ENCODE data around the gene EPHB1.
"Not testable (repeated sequence)": the region's sequence is repeated elsewhere in the genome, so short reads cannot be mapped to it uniquely, and the experiment has no call there.

EPHB1 gene

GRCh38 chr3:134952371-134952770, 157.3 kb downstream of the EPHB1 start:
- DNase-seq (ENCODE audit: low read depth in 2 of 2): no peak

GRCh38 chr3:134955874-134956273, 160.8 kb downstream of the EPHB1 start:
- DNase-seq (ENCODE audit: low read depth in 2 of 2): no peak

GRCh38 chr3:134956395-134956794, 161.3 kb downstream of the EPHB1 start:
- DNase-seq (ENCODE audit: low read depth in 2 of 2): no peak

GRCh38 chr3:134956844-134957243, 161.8 kb downstream of the EPHB1 start:
- DNase-seq (ENCODE audit: low read depth in 2 of 2): no peak

GRCh38 chr3:134959516-134959915, 164.5 kb downstream of the EPHB1 start:
- DNase-seq (ENCODE audit: low read depth in 2 of 2): no peak

GRCh38 chr3:134964226-134964625, 169.2 kb downstream of the EPHB1 start:
- DNase-seq (ENCODE audit: low read depth in 2 of 2): no peak

- DNase-seq (ENCODE audit: low read depth in 2 of 2): no peak
Measured at GRCh38 chr3:134965865-134966481, 170.9 kb downstream of the EPHB1 start.

- DNase-seq (ENCODE audit: low read depth in 2 of 2): no peak
Measured at GRCh38 chr3:134970895-134971294, 175.8 kb downstream of the EPHB1 start.

GRCh38 chr3:134971306-134971705, 176.2 kb downstream of the EPHB1 start:
- no peak for DNase-seq (ENCODE audit: low read depth in 2 of 2)

- not testable (repeated sequence) for DNase-seq (ENCODE audit: low read depth in 2 of 2)
Measured at GRCh38 chr3:134971907-134972306, 176.8 kb downstream of the EPHB1 start.

- no peak for DNase-seq (ENCODE audit: low read depth in 2 of 2)
Measured at GRCh38 chr3:134972836-134973455, 177.9 kb downstream of the EPHB1 start.

- no peak for DNase-seq (ENCODE audit: low read depth in 2 of 2)
Measured at GRCh38 chr3:134974624-134975023, 179.6 kb downstream of the EPHB1 start.

GRCh38 chr3:134976948-134977347, 181.9 kb downstream of the EPHB1 start:
- DNase-seq (ENCODE audit: low read depth in 2 of 2): no peak

- DNase-seq (ENCODE audit: low read depth in 2 of 2): no peak
Measured at GRCh38 chr3:134978658-134979057, 183.6 kb downstream of the EPHB1 start.

- no peak for DNase-seq (ENCODE audit: low read depth in 2 of 2)
Measured at GRCh38 chr3:134985864-134986715, 191.0 kb downstream of the EPHB1 start.

GRCh38 chr3:134988666-134989065, 193.6 kb downstream of the EPHB1 start:
- no peak for DNase-seq (ENCODE audit: low read depth in 2 of 2)

- DNase-seq (ENCODE audit: low read depth in 2 of 2): no peak
Measured at GRCh38 chr3:134991003-134991402, 195.9 kb downstream of the EPHB1 start.

GRCh38 chr3:134991472-134992010, 196.5 kb downstream of the EPHB1 start:
- no peak for DNase-seq (ENCODE audit: low read depth in 2 of 2)

- DNase-seq (ENCODE audit: low read depth in 2 of 2): no peak
Measured at GRCh38 chr3:134992180-134992579, 197.1 kb downstream of the EPHB1 start.

- DNase-seq (ENCODE audit: low read depth in 2 of 2): no peak
Measured at GRCh38 chr3:134992586-134992985, 197.5 kb downstream of the EPHB1 start.

GRCh38 chr3:134993011-134993410, 198.0 kb downstream of the EPHB1 start:
- DNase-seq (ENCODE audit: low read depth in 2 of 2): no peak

GRCh38 chr3:134998158-134998557, 203.1 kb downstream of the EPHB1 start:
- DNase-seq (ENCODE audit: low read depth in 2 of 2): no peak

GRCh38 chr3:134998855-134999254, 203.8 kb downstream of the EPHB1 start:
- DNase-seq (ENCODE audit: low read depth in 2 of 2): no peak

Measured in stimulated activated CD4-positive, alpha-beta T cell treated with anti-CD3 and anti-CD28 coated beads, Interleukin-1b, Interleukin-23, amount 100 ng/mL, for 1 hour (primary cell).